ENCODE measurements around the gene C19orf67. TPM values are rescaled to one million over a fixed set of nuclear protein-coding genes. Genes with fewer than 3 reads are reported as not detected.

Gene C19orf67
- total and polyA plus RNA-seq, 2 experiments from 2014 or later: not detected

DNA sequence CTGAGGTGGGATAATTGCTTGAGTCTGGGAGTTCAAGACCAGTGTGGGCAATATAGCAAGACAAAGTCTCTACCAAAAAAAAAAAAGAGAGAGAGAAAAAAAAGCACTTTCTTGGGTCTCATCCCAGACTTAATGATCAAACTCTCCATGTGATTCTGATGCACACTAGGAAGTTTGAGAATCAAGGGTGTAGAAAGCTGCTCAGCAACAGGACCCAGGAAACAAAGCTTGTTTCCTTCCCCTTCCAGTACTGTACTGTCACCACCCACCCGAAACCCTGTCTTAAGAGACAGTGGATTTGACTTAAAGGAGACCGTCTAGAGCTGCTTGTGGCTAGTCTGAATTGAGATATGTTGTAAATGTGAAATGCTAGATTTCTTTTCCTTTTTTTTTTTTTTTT lies 7.2 kb downstream of the C19orf67 start:
- H3K4me1 Mint-ChIP-seq: peaks cover 12% of the 10 kb centered on the region
- TF ChIP-seq ZNF114 (CRISPR knock-in tag; IDR thresholded peaks at IDR 0.05) (no peak), ZNF331 (CRISPR knock-in tag; IDR thresholded peaks at IDR 0.05; ENCODE audit: low read depth) (no peak), ETS1 (IDR thresholded peaks at IDR 0.05) (no peak), EZH2 (IDR thresholded peaks at IDR 0.05; ENCODE audit: low read depth, unreplicated experiment) (no peak), NANOG (IDR thresholded peaks at IDR 0.05; ENCODE audit: borderline replicate concordance) (no peak), JUNB (IDR thresholded peaks at IDR 0.05; ENCODE audit: unreplicated experiment) (no peak), CREB1 (CRISPR knock-in tag; IDR thresholded peaks at IDR 0.05; ENCODE audit: low read depth) (no peak), STAT1 (IDR thresholded peaks at IDR 0.05; ENCODE audit: unreplicated experiment) (no peak)
- TF ChIP-seq, protein P1, sequence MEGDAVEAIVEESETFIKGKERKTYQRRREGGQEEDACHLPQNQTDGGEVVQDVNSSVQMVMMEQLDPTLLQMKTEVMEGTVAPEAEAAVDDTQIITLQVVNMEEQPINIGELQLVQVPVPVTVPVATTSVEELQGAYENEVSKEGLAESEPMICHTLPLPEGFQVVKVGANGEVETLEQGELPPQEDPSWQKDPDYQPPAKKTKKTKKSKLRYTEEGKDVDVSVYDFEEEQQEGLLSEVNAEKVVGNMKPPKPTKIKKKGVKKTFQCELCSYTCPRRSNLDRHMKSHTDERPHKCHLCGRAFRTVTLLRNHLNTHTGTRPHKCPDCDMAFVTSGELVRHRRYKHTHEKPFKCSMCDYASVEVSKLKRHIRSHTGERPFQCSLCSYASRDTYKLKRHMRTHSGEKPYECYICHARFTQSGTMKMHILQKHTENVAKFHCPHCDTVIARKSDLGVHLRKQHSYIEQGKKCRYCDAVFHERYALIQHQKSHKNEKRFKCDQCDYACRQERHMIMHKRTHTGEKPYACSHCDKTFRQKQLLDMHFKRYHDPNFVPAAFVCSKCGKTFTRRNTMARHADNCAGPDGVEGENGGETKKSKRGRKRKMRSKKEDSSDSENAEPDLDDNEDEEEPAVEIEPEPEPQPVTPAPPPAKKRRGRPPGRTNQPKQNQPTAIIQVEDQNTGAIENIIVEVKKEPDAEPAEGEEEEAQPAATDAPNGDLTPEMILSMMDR (conservative IDR thresholded peaks at IDR 0.05; ENCODE audit: low read depth in 2 of 2): no peak
- Histone ChIP-seq H3K79me2 (replicated peaks; ENCODE audit: insufficient read depth) (no peaks in the 10 kb centered on the region), H3K27ac (ENCODE audit: low read depth) (no peak overlapping the region), H3K9me2 (ENCODE audit: insufficient read depth) (no peaks in the 10 kb centered on the region), H3F3A (replicated peaks; ENCODE audit: low read depth) (0 out of 2 replicates have a peak, but pooled peaks cover 12% of the 10 kb centered on the region), H4K20me1 (replicated peaks; ENCODE audit: insufficient read depth) (no peaks in the 10 kb centered on the region), H2AFZ (no peak overlapping the region), H3K4me3 (no peak overlapping the region), H3K36me3 (ENCODE audit: insufficient read depth) (no peaks in the 10 kb centered on the region), H3K4me1 (ENCODE audit: insufficient read depth) (peaks cover 10% of the 10 kb centered on the region; the same call in 1 of the 2 replicates), H3K27me3 (ENCODE audit: insufficient read depth) (peaks cover 41% of the 10 kb centered on the region), H3K4me2 (no peak overlapping the region)
- DNase-seq (ENCODE audit: low spot score): no peak
- ATAC-seq: no peak
- H3K27me3 Mint-ChIP-seq (ENCODE audit: insufficient read depth, low read depth, poor library complexity): peaks cover 31% of the 10 kb centered on the region
- H3K4me3 Mint-ChIP-seq: no peak overlapping the region
- H3K9me3 Mint-ChIP-seq: no peaks in the 10 kb centered on the region; the same call in 2 of the 3 replicates
- no peaks in the 10 kb centered on the region for H3K36me3 Mint-ChIP-seq (ENCODE audit: low read depth)
- H3K27ac Mint-ChIP-seq: no peak overlapping the region

GRCh38 chr19:14073925-14074838 lies 11.4 kb downstream of the C19orf67 start:
- no peaks in the 10 kb centered on the region for H3K9me2 ChIP-seq (ENCODE audit: insufficient read depth)
- H3K4me2 ChIP-seq: peak overlapping the region; percentile 90
- Mint-ChIP-seq H3K27me3 (ENCODE audit: insufficient read depth, low read depth, poor library complexity) (peaks cover 53% of the 10 kb centered on the region), H3K36me3 (ENCODE audit: low read depth) (no peaks in the 10 kb centered on the region), H3K9me3 (no peaks in the 10 kb centered on the region; the same call in 2 of the 3 replicates), H3K27ac (no peak overlapping the region), H3K4me3 (peak overlapping the region; percentile 83), H3K4me1 (peaks cover 12% of the 10 kb centered on the region)
- DNase-seq (ENCODE audit: low spot score) (no peak), ATAC-seq (no peak; the same call in 2 of the 3 replicates)
- no peak for TF ChIP-seq ZNF331 (CRISPR knock-in tag; IDR thresholded peaks at IDR 0.05; ENCODE audit: low read depth)
- peak; percentile 67 for TF ChIP-seq EZH2 (IDR thresholded peaks at IDR 0.05; ENCODE audit: low read depth, unreplicated experiment)
- TF ChIP-seq, protein P1 (conservative IDR thresholded peaks at IDR 0.05; ENCODE audit: low read depth in 2 of 2): no peak
- peak overlapping the region; percentile 72 for H3K4me3 ChIP-seq
- no peak overlapping the region for H3K27ac ChIP-seq (ENCODE audit: low read depth)
- H3K4me1 ChIP-seq (ENCODE audit: insufficient read depth): peaks cover 4% of the 10 kb centered on the region; the same call in 1 of the 2 replicates
- H3K36me3 ChIP-seq (ENCODE audit: insufficient read depth): no peaks in the 10 kb centered on the region
- no peaks in the 10 kb centered on the region for H3K79me2 ChIP-seq (replicated peaks; ENCODE audit: insufficient read depth)
- H3F3A ChIP-seq (replicated peaks; ENCODE audit: low read depth): peaks cover 15% of the 10 kb centered on the region; the same call in 1 of the 2 replicates
- no peaks in the 10 kb centered on the region for H4K20me1 ChIP-seq (replicated peaks; ENCODE audit: insufficient read depth)
- H2AFZ ChIP-seq: peak overlapping the region; percentile 92
- H3K27me3 ChIP-seq (ENCODE audit: insufficient read depth): peaks cover 70% of the 10 kb centered on the region
